H9 (cell line): Measurements from ENCODE around the gene OPRL1. TPM values are rescaled to one million over a fixed set of nuclear protein-coding genes. Genes with fewer than 3 reads are reported as not detected.

Experiments used
- DNase-seq: peaks from one replicate; pipeline ENCODE4 v3.0.0-alpha.2; 2017
- H2AFZ ChIP-seq: one replicate; pipeline ENCODE4 v1.6.1; 2013; ENCODE audit warnings: mild to moderate bottlenecking, low read length, control low read depth, moderate library complexity
- H2AK5ac ChIP-seq: 2 replicates; pipeline ENCODE4 v1.6.1; 2013; ENCODE audit warnings: low read length, control low read depth, mixed read lengths; ENCODE audit not compliant: insufficient read length
- H2BK120ac ChIP-seq: one replicate; pipeline ENCODE4 v1.6.1; 2013; ENCODE audit warnings: low read depth, mild to moderate bottlenecking, low read length, control low read depth, inconsistent platforms; ENCODE audit not compliant: poor library complexity, severe bottlenecking
- H2BK12ac ChIP-seq: 2 replicates; pipeline ENCODE4 v1.6.1; 2013; ENCODE audit warnings: low read length, control low read depth, mixed read lengths, low read depth; ENCODE audit not compliant: insufficient read length
- H2BK15ac ChIP-seq: 2 replicates; pipeline ENCODE4 v1.6.1; 2013; ENCODE audit warnings: low read depth, low read length, control low read depth
- H2BK20ac ChIP-seq: one replicate; pipeline ENCODE4 v1.6.1; 2013; ENCODE audit warnings: low read depth, mild to moderate bottlenecking, low read length, control low read depth, inconsistent platforms; ENCODE audit not compliant: poor library complexity, severe bottlenecking
- H2BK5ac ChIP-seq: 2 replicates; pipeline ENCODE4 v1.6.1; 2013; ENCODE audit warnings: low read length, control low read depth, mixed read lengths; ENCODE audit not compliant: insufficient read length
- H3K14ac ChIP-seq: 2 replicates; pipeline ENCODE4 v1.6.1; 2013; ENCODE audit warnings: low read length, control low read depth; ENCODE audit not compliant: insufficient read depth
- H3K18ac ChIP-seq: 2 replicates; pipeline ENCODE4 v1.6.1; 2013; ENCODE audit warnings: low read depth, mild to moderate bottlenecking, mixed read lengths, low read length, control low read depth; ENCODE audit not compliant: insufficient read length
- H3K23ac ChIP-seq: 2 replicates; pipeline ENCODE4 v1.6.1; 2013; ENCODE audit warnings: low read length, control low read depth, mixed read lengths, low read depth; ENCODE audit not compliant: insufficient read length
- H3K23me2 ChIP-seq: 2 replicates; pipeline ENCODE4 v1.6.1; 2013; ENCODE audit warnings: low read depth, mild to moderate bottlenecking, mixed read lengths, low read length, control low read depth; ENCODE audit not compliant: insufficient read length, poor library complexity, severe bottlenecking
- H3K27ac ChIP-seq: 2 replicates; pipeline ENCODE4 v1.5.1; 2013; ENCODE audit warnings: low read length, control low read depth, mixed read lengths, low read depth; ENCODE audit not compliant: insufficient read length
- H3K27me3 ChIP-seq: 2 replicates; pipeline ENCODE4 v1.6.1; 2013; ENCODE audit warnings: low read length, control low read depth, inconsistent platforms; ENCODE audit not compliant: insufficient read depth
- H3K4ac ChIP-seq: 2 replicates; pipeline ENCODE4 v1.6.1; 2013; ENCODE audit warnings: low read depth, mild to moderate bottlenecking, control low read depth, inconsistent platforms, low read length, moderate library complexity
- H3K4me1 ChIP-seq: 2 replicates; pipeline ENCODE4 v1.6.1; 2013; ENCODE audit warnings: low read length, control low read depth, inconsistent platforms; ENCODE audit not compliant: insufficient read depth
- H3K4me2 ChIP-seq: 2 replicates; pipeline ENCODE4 v1.6.1; 2013; ENCODE audit warnings: low read length, control low read depth, mixed read lengths; ENCODE audit not compliant: insufficient read length, insufficient read depth
- H3K56ac ChIP-seq: 2 replicates; pipeline ENCODE4 v1.6.1; 2013; ENCODE audit warnings: low read depth, mild to moderate bottlenecking, mixed read lengths, low read length, control low read depth; ENCODE audit not compliant: insufficient read length
- H3K79me1 ChIP-seq: 2 replicates; pipeline ENCODE4 v1.6.1; 2013; ENCODE audit warnings: low read depth, mild to moderate bottlenecking, moderate library complexity, low read length, control low read depth, inconsistent platforms; ENCODE audit not compliant: insufficient read depth, poor library complexity, severe bottlenecking
- H3K79me2 ChIP-seq: 2 replicates; pipeline ENCODE4 v1.6.1; 2013; ENCODE audit warnings: low read length, control low read depth, inconsistent platforms; ENCODE audit not compliant: insufficient read depth
- H3K9ac ChIP-seq: 2 replicates; pipeline ENCODE4 v1.6.1; 2013; ENCODE audit warnings: low read length, control low read depth, mixed read lengths; ENCODE audit not compliant: insufficient read length; ENCODE audit errors: extremely low read depth
- H3K9me3 ChIP-seq: one replicate; pipeline ENCODE4 v1.6.1; 2013; ENCODE audit warnings: low read depth, low read length, inconsistent platforms; ENCODE audit not compliant: control insufficient read depth
- H3T11ph ChIP-seq: one replicate; pipeline ENCODE4 v1.6.1; 2013; ENCODE audit warnings: mild to moderate bottlenecking, low read length, control low read depth, inconsistent platforms
- H4K20me1 ChIP-seq: one replicate; pipeline ENCODE4 v1.6.1; 2013; ENCODE audit not compliant: control insufficient read depth, insufficient read length, insufficient read depth
- H4K5ac ChIP-seq: 2 replicates; pipeline ENCODE4 v1.6.1; 2013; ENCODE audit warnings: low read depth, mild to moderate bottlenecking, mixed read lengths, low read length, control low read depth; ENCODE audit not compliant: insufficient read length
- H4K8ac ChIP-seq: replicated peaks from 2 replicates; pipeline ENCODE4 v1.6.1; 2013; ENCODE audit warnings: low read length, control low read depth, mixed read lengths, low read depth; ENCODE audit not compliant: insufficient read length
- H4K91ac ChIP-seq: 2 replicates; pipeline ENCODE4 v1.6.1; 2013; ENCODE audit warnings: low read depth, mild to moderate bottlenecking, moderate library complexity, mixed read lengths, low read length, control low read depth; ENCODE audit not compliant: insufficient read length
- H3K27ac Mint-ChIP-seq, 3 experiments: 2 replicates in 2 of 3; 3 replicates in 1 of 3; pipeline ENCODE4 v1.8.0; 2020 to 2021; ENCODE audit warnings: mixed read lengths in 3 of 3, mild to moderate bottlenecking in 1 of 3, moderate library complexity in 1 of 3
- H3K27me3 Mint-ChIP-seq: 2 replicates; pipeline ENCODE4 v1.8.0; 2021; ENCODE audit warnings: low read depth, mild to moderate bottlenecking, moderate library complexity, mixed read lengths
- H3K36me3 Mint-ChIP-seq, 3 experiments: 2 replicates in 2 of 3; 3 replicates in 1 of 3; pipeline ENCODE4 v1.8.0; 2020 to 2021; ENCODE audit warnings: low read depth in 3 of 3, mixed read lengths in 3 of 3; ENCODE audit not compliant: insufficient read depth in 1 of 3
- H3K4me1 Mint-ChIP-seq, 2 experiments: 2 replicates each; pipeline ENCODE4 v1.8.0; 2020; ENCODE audit warnings: mixed read lengths in 2 of 2
- H3K4me3 Mint-ChIP-seq, 2 experiments: 2 replicates in 1 of 2; 3 replicates in 1 of 2; pipeline ENCODE4 v1.8.0; 2020 to 2021; ENCODE audit warnings: mild to moderate bottlenecking in 2 of 2, mixed read lengths in 2 of 2, moderate library complexity in 1 of 2
- H3K9me3 Mint-ChIP-seq, 2 experiments: 2 replicates in 1 of 2; 3 replicates in 1 of 2; pipeline ENCODE4 v1.8.0; 2020; ENCODE audit warnings: mild to moderate bottlenecking in 2 of 2, mixed read lengths in 2 of 2, moderate library complexity in 1 of 2
- WGBS: extraction: QIAGEN DNeasy Blood & Tissue Kit; methylation state at CpG from one replicate; pipeline ENCODE4 v1.1.7; 2013; ENCODE audit warnings: missing lambda C conversion rate, low lambda C conversion rate, mixed read lengths; ENCODE audit not compliant: insufficient read length; ENCODE audit errors: extremely low coverage; 5-methylcytosine and 5-hydroxymethylcytosine counted together
- total RNA-seq: library from RNA; stranded (reverse); gene quantifications from 2 replicates; pipeline ENCODE4 v1.2.1, GENCODE V29; 2021
- TF ChIP-seq, protein P1 (sequence below): fragments of 200-600 bp; sonication (generic); conservative IDR thresholded peaks from 3 replicates; pipeline ENCODE4 v1.8.0; 2021; ENCODE audit warnings: antibody characterized with exemption, mild to moderate bottlenecking

Gene OPRL1
- total RNA-seq, 1 experiment from 2014 or later = 0.90 TPM

DNA sequence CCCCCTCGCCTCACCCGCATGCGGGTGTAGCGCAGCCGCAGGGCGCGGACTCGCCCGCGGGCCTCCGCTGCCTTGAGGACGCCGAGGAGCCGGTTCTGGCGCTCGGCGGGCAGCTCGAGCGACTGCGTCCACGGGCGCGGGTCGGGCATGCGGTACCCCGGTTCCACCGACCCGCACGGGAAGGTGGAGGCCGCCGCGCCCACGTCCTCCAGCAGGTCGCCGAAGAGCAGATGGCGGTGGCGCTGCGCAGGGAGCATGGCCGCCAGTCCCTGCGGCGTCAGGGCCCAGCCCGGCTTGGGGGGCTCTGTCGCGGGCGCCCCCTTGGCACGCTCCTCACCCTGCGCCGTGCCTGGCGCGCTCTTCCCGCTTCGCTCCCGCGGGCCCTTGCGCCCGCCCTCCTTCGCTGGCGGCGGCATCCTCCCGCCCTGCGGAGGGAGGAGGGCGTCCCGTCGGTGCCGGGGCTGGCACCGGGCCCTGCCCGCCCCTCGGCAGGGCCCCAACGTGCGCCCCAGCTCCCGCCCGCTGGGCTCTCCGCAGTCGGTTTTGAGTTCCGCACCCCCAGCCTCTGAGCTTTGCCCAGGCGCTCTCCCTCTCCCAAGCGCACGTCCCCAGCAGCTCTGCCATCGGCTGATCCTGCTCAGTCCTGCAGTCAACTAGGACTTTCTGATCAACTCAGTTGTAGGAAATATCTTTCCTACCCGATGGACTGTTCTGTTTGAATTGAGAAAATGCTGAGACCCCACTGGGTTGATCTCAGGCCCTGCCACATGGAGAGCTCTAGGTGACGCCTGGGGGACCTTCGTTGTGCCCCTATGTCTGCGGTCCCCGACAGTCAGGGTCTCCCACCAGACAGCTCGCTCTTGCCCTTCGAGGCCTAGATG lies 4.2 kb downstream of the OPRL1 start, which contains the start of gene LKAAEAR1:
TSS of gene LKAAEAR1 (minus strand) at position 595 of the 881 bp plus-strand sequence. CDS start at position 416, 179 bp downstream.
- Histone ChIP-seq H4K8ac (no peak within 1 kb of the TSS), H3K79me2 (no peaks in the 10 kb centered on the region), H3K23ac (no peak within 1 kb of the TSS), H3K27ac (no peak within 1 kb of the TSS), H3K14ac (peak within 1 kb of the TSS; percentile 68; the same call in 1 of the 2 replicates), H2BK15ac (no peak within 1 kb of the TSS), H3K9me3 (no peaks in the 10 kb centered on the region), H4K91ac (no peak within 1 kb of the TSS), H3K56ac (no peak within 1 kb of the TSS), H3K18ac (no peak within 1 kb of the TSS), H3K27me3 (peaks cover 5% of the 10 kb centered on the region; the same call in 1 of the 2 replicates), H2BK12ac (no peak within 1 kb of the TSS), H3K4me1 (no peaks in the 10 kb centered on the region), H4K5ac (no peak within 1 kb of the TSS), H3K4me2 (peak within 1 kb of the TSS; percentile 66), H3K79me1 (no peaks in the 10 kb centered on the region), H4K20me1 (no peaks in the 10 kb centered on the region), H2BK5ac (no peak within 1 kb of the TSS), H2AK5ac (no peak within 1 kb of the TSS), H3K23me2 (peaks cover 19% of the 10 kb centered on the region), H2BK120ac (no peak within 1 kb of the TSS), H3K9ac (no peak within 1 kb of the TSS), H2AFZ (no peak within 1 kb of the TSS), H2BK20ac (no peak within 1 kb of the TSS), H3K4ac (no peak within 1 kb of the TSS), H3T11ph (no peak within 1 kb of the TSS)
- Mint-ChIP-seq H3K4me3 (peak within 1 kb of the TSS; percentile 73 to 94), H3K27ac (no peak within 1 kb of the TSS; a peak in 2 of 7 replicates), H3K9me3 (peaks cover 5 to 7% of the 10 kb centered on the region in 2 experiments; a peak in 4 of 5 replicates), H3K4me1 (peaks cover 24 to 34% of the 10 kb centered on the region in 2 experiments), H3K36me3 (no peaks in the 10 kb centered on the region; a peak in 1 of 7 replicates), H3K27me3 (peaks cover 74% of the 10 kb centered on the region)
- WGBS = no CpG with 5 or more reads among the region's 86 CpGs
- TF ChIP-seq, protein P1, sequence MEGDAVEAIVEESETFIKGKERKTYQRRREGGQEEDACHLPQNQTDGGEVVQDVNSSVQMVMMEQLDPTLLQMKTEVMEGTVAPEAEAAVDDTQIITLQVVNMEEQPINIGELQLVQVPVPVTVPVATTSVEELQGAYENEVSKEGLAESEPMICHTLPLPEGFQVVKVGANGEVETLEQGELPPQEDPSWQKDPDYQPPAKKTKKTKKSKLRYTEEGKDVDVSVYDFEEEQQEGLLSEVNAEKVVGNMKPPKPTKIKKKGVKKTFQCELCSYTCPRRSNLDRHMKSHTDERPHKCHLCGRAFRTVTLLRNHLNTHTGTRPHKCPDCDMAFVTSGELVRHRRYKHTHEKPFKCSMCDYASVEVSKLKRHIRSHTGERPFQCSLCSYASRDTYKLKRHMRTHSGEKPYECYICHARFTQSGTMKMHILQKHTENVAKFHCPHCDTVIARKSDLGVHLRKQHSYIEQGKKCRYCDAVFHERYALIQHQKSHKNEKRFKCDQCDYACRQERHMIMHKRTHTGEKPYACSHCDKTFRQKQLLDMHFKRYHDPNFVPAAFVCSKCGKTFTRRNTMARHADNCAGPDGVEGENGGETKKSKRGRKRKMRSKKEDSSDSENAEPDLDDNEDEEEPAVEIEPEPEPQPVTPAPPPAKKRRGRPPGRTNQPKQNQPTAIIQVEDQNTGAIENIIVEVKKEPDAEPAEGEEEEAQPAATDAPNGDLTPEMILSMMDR = 0 out of 3 replicates have a peak, but pooled peaks have one; percentile 30
- DNase-seq = no peak
